ENCODE results near the gene EXD1.

Gene EXD1

DNA sequence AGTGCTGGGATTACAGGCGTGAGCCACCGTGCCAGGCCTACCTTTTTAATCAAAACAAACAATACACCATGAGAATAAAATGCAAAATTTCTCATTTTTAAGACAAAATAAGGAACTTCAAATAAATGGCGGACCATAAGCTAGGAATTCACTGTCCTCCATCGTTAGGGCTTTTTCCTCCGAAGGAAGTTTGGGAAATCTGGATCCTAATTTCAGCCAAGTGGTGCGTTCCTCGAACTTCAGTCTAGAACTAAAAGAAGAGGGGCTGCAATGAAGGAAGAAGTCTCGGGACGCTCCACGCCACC, 260 bp downstream of the EXD1 start:
- peak overlapping the region; percentile 97 for H3K4me3 ChIP-seq (replicated peaks; ENCODE audit: low read depth, low read length)
- TF ChIP-seq, protein P1, sequence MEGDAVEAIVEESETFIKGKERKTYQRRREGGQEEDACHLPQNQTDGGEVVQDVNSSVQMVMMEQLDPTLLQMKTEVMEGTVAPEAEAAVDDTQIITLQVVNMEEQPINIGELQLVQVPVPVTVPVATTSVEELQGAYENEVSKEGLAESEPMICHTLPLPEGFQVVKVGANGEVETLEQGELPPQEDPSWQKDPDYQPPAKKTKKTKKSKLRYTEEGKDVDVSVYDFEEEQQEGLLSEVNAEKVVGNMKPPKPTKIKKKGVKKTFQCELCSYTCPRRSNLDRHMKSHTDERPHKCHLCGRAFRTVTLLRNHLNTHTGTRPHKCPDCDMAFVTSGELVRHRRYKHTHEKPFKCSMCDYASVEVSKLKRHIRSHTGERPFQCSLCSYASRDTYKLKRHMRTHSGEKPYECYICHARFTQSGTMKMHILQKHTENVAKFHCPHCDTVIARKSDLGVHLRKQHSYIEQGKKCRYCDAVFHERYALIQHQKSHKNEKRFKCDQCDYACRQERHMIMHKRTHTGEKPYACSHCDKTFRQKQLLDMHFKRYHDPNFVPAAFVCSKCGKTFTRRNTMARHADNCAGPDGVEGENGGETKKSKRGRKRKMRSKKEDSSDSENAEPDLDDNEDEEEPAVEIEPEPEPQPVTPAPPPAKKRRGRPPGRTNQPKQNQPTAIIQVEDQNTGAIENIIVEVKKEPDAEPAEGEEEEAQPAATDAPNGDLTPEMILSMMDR (IDR thresholded peaks at IDR 0.05; ENCODE audit: low read length, missing control alignments), result no peak
- DNase-seq (ENCODE audit: low read depth), result no peak

DNA sequence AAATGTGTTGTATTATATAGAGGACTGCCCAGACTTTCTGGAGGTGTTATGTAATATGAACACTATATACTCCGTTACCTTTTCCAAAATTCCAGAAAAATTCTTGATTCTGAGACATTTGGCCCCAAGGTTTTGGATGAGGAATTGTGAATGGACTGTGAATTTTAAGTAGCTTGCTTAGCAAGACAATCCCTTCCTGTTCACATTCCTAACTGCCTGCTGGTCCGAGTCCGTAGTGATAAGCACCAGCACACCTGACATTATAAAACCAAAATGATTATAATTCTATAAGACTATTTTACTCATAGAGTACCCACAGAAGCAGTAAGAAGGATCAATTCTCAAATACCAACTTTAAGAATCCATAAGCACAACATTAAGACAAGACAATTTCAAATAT, 11.2 kb downstream of the EXD1 start:
- no peak overlapping the region for H3K4me3 ChIP-seq (replicated peaks; ENCODE audit: low read depth, low read length)
- DNase-seq (ENCODE audit: low read depth), result no peak
- TF ChIP-seq, protein P1 (IDR thresholded peaks at IDR 0.05; ENCODE audit: low read length, missing control alignments), result no peak

DNA sequence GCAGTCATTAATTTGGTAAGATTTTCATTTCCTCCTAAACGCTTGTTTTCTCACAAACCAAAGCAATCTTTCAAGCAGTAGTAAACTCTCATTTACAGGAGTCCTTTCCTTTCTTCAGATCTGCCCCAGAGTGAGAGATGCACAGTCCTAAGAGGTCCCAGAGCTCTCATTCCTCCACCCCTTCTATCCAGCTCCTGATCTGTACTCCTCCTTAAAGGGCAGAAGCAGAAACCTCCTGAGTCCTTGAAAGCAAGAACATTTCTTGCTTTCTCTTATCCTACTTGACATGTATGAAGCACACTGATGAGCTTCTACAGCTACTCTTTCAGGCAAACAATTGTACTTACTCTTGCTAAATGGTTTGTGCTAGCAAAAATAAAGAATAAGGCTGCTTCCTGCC, 11.7 kb downstream of the EXD1 start:
- H3K4me3 ChIP-seq (replicated peaks; ENCODE audit: low read depth, low read length), result no peak overlapping the region
- TF ChIP-seq, protein P1 (IDR thresholded peaks at IDR 0.05; ENCODE audit: low read length, missing control alignments), result no peak
- DNase-seq (ENCODE audit: low read depth), result no peak

DNA sequence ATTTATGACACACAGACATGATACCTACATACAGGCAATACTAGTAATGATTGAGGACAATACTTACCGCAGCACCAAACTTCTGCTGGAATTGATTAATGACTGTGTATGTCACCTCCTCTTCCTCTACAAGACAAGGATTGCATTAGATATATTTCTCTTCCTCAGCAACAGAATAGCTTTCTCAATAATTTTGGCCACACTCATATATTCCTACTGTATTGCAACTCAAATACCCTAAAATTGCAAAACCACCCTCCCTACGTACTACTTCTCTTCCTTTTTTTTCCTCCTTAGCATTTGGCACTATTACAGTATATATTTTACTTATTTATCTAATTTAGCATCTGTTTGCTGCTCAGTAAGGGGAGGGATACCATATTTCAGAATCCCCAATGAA, 14.8 kb downstream of the EXD1 start:
- TF ChIP-seq, protein P1 (IDR thresholded peaks at IDR 0.05; ENCODE audit: low read length, missing control alignments), result no peak
- no peak for DNase-seq (ENCODE audit: low read depth)

DNA sequence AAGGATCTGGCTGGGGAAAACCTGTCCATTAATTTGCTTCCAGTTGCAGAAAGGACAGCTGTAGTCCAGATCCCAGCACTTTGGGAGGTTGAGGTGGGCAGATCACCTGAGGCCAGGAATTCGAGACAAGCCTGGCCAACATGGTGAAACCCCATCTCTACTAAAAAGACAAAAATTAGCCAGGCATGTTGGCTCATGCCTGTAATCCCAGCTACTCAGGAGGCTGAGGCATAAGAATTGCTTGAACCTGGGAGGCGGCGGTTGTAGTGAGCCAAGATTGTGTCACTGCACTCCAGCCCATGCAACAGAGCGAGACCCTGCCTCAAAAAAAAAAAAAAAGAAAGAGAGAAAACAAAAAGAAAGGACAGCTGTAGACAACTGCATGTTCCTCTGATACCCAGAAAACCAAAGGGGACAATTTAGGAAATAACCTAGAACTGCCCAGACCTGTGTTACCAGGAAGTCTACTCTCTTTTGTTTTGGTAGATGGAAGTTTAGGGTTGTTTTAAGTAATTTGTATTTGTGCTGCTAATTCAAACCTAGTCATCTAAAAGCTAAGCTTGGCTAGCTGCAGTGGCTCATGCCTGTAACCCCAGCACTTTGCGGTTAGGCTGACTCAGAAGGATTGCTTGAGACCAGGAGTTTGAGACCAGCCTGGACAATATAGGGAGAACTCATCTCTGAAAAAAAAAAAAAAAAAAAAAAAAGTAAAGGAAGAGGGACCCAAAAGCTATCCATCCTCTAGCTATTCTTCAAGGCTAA, 22.7 kb downstream of the EXD1 start:
- no peak overlapping the region for H3K4me3 ChIP-seq (replicated peaks; ENCODE audit: low read depth, low read length)
- peak; percentile 6 for DNase-seq (ENCODE audit: low read depth)
- TF ChIP-seq, protein P1 (IDR thresholded peaks at IDR 0.05; ENCODE audit: low read length, missing control alignments), result no peak

More for the DNA sequence above, 14.8 kb downstream of the EXD1 start:
- H3K4me3 ChIP-seq (replicated peaks; ENCODE audit: low read depth, low read length), result no peak overlapping the region

DNA sequence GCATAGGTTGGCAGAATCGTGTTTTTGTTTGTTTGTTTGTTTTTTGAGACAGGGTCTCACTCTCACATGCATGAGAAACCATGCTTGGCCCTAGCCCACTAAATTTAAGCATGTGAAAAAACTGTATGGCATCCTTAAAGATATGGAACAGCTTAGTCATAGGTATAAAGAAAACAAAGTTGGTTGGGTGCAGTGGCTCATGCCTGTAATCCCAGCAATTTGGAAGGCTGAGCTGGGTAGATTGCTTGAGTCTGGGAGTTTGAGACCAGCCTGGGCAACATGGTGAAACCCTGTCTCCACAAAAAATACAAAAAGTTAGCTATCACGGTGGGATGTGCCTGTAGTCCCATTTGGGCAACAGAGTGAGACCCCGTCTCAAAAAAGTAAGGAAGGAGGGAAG, 25.2 kb downstream of the EXD1 start:
- peak; percentile 4 for DNase-seq (ENCODE audit: low read depth)
- H3K4me3 ChIP-seq (replicated peaks; ENCODE audit: low read depth, low read length), result no peak overlapping the region
- TF ChIP-seq, protein P1 (IDR thresholded peaks at IDR 0.05; ENCODE audit: low read length, missing control alignments), result no peak

DNA sequence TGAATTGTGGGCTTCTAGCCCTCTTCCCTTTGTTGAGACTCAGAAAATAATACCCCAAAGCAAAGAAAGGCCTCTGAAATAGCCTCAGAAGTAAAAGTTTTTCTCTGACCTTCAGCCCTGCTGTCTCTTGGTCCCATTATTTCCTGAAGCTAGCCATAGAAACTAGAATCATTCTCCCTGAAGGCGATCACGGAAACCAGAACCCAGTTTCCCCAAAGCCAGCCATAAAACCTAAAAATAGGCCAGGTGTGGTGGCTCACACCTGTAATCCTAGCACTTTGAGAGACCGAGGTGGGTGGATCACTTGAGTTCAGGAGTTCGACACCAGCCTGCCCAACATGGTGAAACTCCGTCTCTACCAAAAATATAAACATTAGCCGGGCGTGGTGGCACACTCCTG, 27.2 kb downstream of the EXD1 start:
- DNase-seq (ENCODE audit: low read depth), result no peak
- TF ChIP-seq, protein P1 (IDR thresholded peaks at IDR 0.05; ENCODE audit: low read length, missing control alignments), result no peak
- no peak overlapping the region for H3K4me3 ChIP-seq (replicated peaks; ENCODE audit: low read depth, low read length)

Data from fibroblast of pulmonary artery (primary cell).